Measurements from ENCODE around the gene CACNA1C. TPM values are rescaled to one million over a fixed set of nuclear protein-coding genes. Genes with fewer than 3 reads are reported as not detected.
"Not testable (repeated sequence)": the region's sequence is repeated elsewhere in the genome, so short reads cannot be mapped to it uniquely, and the experiment has no call there.

The CACNA1C gene
- total RNA-seq, 1 experiment from 2014 or later = 3.7 TPM

DNA sequence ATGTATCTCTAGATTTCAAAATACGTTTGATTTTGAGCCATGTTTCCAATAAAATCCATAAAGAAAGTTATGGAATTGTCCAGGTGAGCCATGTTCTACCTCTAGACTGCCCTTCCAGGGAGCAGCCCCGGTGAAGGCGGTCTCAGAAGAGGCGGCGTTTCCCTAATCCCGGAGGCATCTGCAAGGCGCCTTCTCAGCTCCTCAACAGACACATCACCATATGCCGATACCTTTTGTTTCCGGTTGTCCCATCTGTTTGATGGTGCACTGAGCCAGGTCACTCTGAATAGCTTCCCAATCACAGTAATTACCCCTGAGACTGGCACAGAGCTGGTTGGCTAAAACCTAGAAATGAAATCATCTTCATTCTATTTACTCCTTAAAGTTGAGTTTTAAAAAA, 436.5 kb downstream of the CACNA1C start:
- CTCF ChIA-PET = no interaction called here

DNA sequence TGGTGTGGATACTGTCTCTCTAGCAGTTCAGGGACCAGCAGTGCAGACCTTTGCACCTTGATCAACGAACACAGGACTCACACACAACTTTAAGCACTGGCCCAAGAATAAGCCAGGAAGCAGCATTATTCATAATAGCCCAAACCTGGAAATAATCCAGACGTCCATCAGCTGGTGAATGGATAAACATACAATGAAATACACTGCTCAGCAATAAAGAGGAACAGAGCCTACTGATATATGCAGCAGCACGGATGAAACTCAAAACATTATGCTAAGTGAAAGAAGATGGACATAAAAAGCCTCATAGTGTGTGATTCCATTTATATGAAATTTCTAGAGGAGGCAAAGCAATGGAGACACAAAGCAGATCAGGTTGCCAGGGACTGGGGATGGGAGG, 438.0 kb downstream of the CACNA1C start:
- intact Hi-C loops (cut with micrococcal nuclease; ENCODE audit: unreplicated experiment) = no loop called here
- no peak for TF ChIP-seq EZH2 (IDR thresholded peaks at IDR 0.05; ENCODE audit: borderline replicate concordance, low read depth, low read length, poor library complexity, severe bottlenecking)
- TF ChIP-seq, protein P1, sequence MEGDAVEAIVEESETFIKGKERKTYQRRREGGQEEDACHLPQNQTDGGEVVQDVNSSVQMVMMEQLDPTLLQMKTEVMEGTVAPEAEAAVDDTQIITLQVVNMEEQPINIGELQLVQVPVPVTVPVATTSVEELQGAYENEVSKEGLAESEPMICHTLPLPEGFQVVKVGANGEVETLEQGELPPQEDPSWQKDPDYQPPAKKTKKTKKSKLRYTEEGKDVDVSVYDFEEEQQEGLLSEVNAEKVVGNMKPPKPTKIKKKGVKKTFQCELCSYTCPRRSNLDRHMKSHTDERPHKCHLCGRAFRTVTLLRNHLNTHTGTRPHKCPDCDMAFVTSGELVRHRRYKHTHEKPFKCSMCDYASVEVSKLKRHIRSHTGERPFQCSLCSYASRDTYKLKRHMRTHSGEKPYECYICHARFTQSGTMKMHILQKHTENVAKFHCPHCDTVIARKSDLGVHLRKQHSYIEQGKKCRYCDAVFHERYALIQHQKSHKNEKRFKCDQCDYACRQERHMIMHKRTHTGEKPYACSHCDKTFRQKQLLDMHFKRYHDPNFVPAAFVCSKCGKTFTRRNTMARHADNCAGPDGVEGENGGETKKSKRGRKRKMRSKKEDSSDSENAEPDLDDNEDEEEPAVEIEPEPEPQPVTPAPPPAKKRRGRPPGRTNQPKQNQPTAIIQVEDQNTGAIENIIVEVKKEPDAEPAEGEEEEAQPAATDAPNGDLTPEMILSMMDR (conservative IDR thresholded peaks at IDR 0.05; ENCODE audit: low read depth, low read length) = no peak
- ChIA-PET POLR2A (ENCODE audit: low non-redundant PET) (no interaction called here), CTCF (no interaction called here)
- Histone ChIP-seq H3K9me3 (ENCODE audit: low read depth, low read length, poor library complexity, severe bottlenecking) (no peaks in the 10 kb centered on the region), H3K36me3 (ENCODE audit: insufficient read depth, low read length, poor library complexity, severe bottlenecking) (no peaks in the 10 kb centered on the region), H3K4me1 (ENCODE audit: insufficient read depth, low read length, poor library complexity, severe bottlenecking) (peaks cover 6% of the 10 kb centered on the region), H3K27me3 (replicated peaks; ENCODE audit: insufficient read depth, low read depth, low read length, poor library complexity) (no peaks in the 10 kb centered on the region), H3K27ac (ENCODE audit: low read depth, low read length, poor library complexity, severe bottlenecking) (no peak overlapping the region), H3K4me3 (ENCODE audit: low read depth, low read length, poor library complexity, severe bottlenecking) (no peak overlapping the region)
- DNase-seq (ENCODE audit: low spot score) = peak; percentile 19
- no TSS peak for BruUV-seq (replicated peaks)

More for the DNA sequence above, 436.5 kb downstream of the CACNA1C start:
- TF ChIP-seq, protein P1 (conservative IDR thresholded peaks at IDR 0.05; ENCODE audit: low read depth, low read length) = no peak
- TF ChIP-seq EZH2 (IDR thresholded peaks at IDR 0.05; ENCODE audit: borderline replicate concordance, low read depth, low read length, poor library complexity, severe bottlenecking) = no peak
- intact Hi-C loops (cut with micrococcal nuclease; ENCODE audit: unreplicated experiment) = no loop called here
- Histone ChIP-seq H3K27me3 (replicated peaks; ENCODE audit: insufficient read depth, low read depth, low read length, poor library complexity) (no peaks in the 10 kb centered on the region), H3K4me3 (ENCODE audit: low read depth, low read length, poor library complexity, severe bottlenecking) (no peak overlapping the region), H3K36me3 (ENCODE audit: insufficient read depth, low read length, poor library complexity, severe bottlenecking) (no peaks in the 10 kb centered on the region), H3K4me1 (ENCODE audit: insufficient read depth, low read length, poor library complexity, severe bottlenecking) (peaks cover 6% of the 10 kb centered on the region), H3K27ac (ENCODE audit: low read depth, low read length, poor library complexity, severe bottlenecking) (no peak overlapping the region), H3K9me3 (ENCODE audit: low read depth, low read length, poor library complexity, severe bottlenecking) (no peaks in the 10 kb centered on the region)
- no TSS peak for BruUV-seq (replicated peaks)
- POLR2A ChIA-PET (ENCODE audit: low non-redundant PET) = no interaction called here
- DNase-seq (ENCODE audit: low spot score) = no peak

DNA sequence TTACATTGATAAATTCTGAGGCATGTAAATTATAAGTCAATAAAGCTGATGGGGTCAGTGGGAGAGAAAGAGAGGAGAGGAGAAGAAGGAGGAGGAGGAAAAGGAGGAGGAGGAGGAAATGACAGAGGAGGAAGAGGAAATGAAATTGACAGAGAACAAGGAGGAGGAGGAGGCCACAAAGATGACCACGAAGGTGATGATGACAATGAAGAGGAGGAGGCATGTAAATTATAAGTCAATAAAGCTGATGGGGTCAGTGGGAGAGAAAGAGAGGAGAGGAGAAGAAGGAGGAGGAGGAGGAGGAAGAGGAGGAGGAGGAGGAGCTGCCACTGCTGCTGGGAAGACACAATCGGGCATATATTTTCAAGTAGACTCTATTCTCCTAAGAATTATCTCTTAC, 438.6 kb downstream of the CACNA1C start:
- CTCF ChIA-PET = not testable (repeated sequence)

DNA sequence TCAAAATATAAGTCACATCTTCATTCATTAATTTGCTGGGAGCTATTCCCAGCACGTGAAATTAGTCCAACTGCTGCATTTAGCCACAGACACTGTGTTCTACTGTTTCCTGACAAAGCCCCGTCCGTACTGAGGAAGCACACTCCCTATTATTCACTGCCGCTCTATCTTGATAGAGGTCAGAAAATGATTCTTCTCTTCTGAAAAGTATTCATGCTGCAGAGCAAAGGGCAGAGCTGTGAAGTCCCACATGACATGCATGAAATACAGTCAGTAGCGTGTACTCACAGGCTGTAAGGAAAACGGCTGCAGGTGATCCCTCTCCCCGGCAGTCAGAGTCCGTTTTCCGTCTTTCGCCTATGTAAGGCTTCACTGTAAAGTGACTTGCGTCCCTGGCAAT, 439.4 kb downstream of the CACNA1C start:
- no peak for DNase-seq (ENCODE audit: low spot score)
- Histone ChIP-seq H3K27me3 (replicated peaks; ENCODE audit: insufficient read depth, low read depth, low read length, poor library complexity) (no peaks in the 10 kb centered on the region), H3K9me3 (ENCODE audit: low read depth, low read length, poor library complexity, severe bottlenecking) (no peaks in the 10 kb centered on the region), H3K4me3 (ENCODE audit: low read depth, low read length, poor library complexity, severe bottlenecking) (no peak overlapping the region), H3K36me3 (ENCODE audit: insufficient read depth, low read length, poor library complexity, severe bottlenecking) (no peaks in the 10 kb centered on the region), H3K4me1 (ENCODE audit: insufficient read depth, low read length, poor library complexity, severe bottlenecking) (peaks cover 6% of the 10 kb centered on the region), H3K27ac (ENCODE audit: low read depth, low read length, poor library complexity, severe bottlenecking) (no peak overlapping the region)
- ChIA-PET CTCF (no interaction called here), POLR2A (ENCODE audit: low non-redundant PET) (no interaction called here)
- TF ChIP-seq, protein P1 (conservative IDR thresholded peaks at IDR 0.05; ENCODE audit: low read depth, low read length) = no peak
- no peak for TF ChIP-seq EZH2 (IDR thresholded peaks at IDR 0.05; ENCODE audit: borderline replicate concordance, low read depth, low read length, poor library complexity, severe bottlenecking)
- BruUV-seq (replicated peaks) = no TSS peak
- intact Hi-C loops (cut with micrococcal nuclease; ENCODE audit: unreplicated experiment) = no loop called here

More for the DNA sequence above, 438.6 kb downstream of the CACNA1C start:
- H3K36me3 ChIP-seq (ENCODE audit: insufficient read depth, low read length, poor library complexity, severe bottlenecking); BruUV-seq (replicated peaks); H3K9me3 ChIP-seq (ENCODE audit: low read depth, low read length, poor library complexity, severe bottlenecking); POLR2A ChIA-PET (ENCODE audit: low non-redundant PET); intact Hi-C loops (cut with micrococcal nuclease; ENCODE audit: unreplicated experiment); H3K4me3 ChIP-seq (ENCODE audit: low read depth, low read length, poor library complexity, severe bottlenecking); H3K27ac ChIP-seq (ENCODE audit: low read depth, low read length, poor library complexity, severe bottlenecking); H3K27me3 ChIP-seq (replicated peaks; ENCODE audit: insufficient read depth, low read depth, low read length, poor library complexity); DNase-seq (ENCODE audit: low spot score); H3K4me1 ChIP-seq (ENCODE audit: insufficient read depth, low read length, poor library complexity, severe bottlenecking): not testable (repeated sequence)

Data from A673 (cell line).